ENCODE measurements around the gene ZDHHC16. TPM values are rescaled to one million over a fixed set of nuclear protein-coding genes. Genes with fewer than 3 reads are reported as not detected.

Gene ZDHHC16
- total RNA-seq, 2 experiments from 2014 or later, result 31.0 to 38.4 TPM

GRCh38 chr10:97483921-97484320 lies 37.9 kb downstream of the ZDHHC16 start:
- Histone ChIP-seq H3K9me2 (ENCODE audit: insufficient read depth, low read length) (no peaks in the 10 kb centered on the region), H3K9me3 (ENCODE audit: low read length) (no peaks in the 10 kb centered on the region), H3K79me2 (ENCODE audit: insufficient read depth, low read depth, low read length) (peaks cover 44% of the 10 kb centered on the region), H3K36me3 (ENCODE audit: insufficient read depth, low read length) (peaks cover 78% of the 10 kb centered on the region), H4K20me1 (ENCODE audit: insufficient read depth, low read length) (peaks cover 5% of the 10 kb centered on the region), H3K4me2 (ENCODE audit: low read length) (no peak overlapping the region), H3K4me1 (ENCODE audit: insufficient read depth, low read length, poor library complexity, severe bottlenecking) (no peaks in the 10 kb centered on the region), H2AFZ (ENCODE audit: low read length) (no peak overlapping the region), H3K4me3 (ENCODE audit: low read depth, low read length, poor library complexity, severe bottlenecking) (no peak overlapping the region), H3K27ac (ENCODE audit: low read depth, low read length, poor library complexity, severe bottlenecking) (no peak overlapping the region)
- ChIA-PET CTCF (ENCODE audit: unreplicated experiment) (no interaction called here), POLR2A (no interaction called here)
- no TSS peak for BruUV-seq (replicated peaks)
- no peak for TF ChIP-seq EZH2phosphoT487 (IDR thresholded peaks at IDR 0.05; ENCODE audit: borderline replicate concordance, low read depth, low read length)
- TF ChIP-seq, protein P1, sequence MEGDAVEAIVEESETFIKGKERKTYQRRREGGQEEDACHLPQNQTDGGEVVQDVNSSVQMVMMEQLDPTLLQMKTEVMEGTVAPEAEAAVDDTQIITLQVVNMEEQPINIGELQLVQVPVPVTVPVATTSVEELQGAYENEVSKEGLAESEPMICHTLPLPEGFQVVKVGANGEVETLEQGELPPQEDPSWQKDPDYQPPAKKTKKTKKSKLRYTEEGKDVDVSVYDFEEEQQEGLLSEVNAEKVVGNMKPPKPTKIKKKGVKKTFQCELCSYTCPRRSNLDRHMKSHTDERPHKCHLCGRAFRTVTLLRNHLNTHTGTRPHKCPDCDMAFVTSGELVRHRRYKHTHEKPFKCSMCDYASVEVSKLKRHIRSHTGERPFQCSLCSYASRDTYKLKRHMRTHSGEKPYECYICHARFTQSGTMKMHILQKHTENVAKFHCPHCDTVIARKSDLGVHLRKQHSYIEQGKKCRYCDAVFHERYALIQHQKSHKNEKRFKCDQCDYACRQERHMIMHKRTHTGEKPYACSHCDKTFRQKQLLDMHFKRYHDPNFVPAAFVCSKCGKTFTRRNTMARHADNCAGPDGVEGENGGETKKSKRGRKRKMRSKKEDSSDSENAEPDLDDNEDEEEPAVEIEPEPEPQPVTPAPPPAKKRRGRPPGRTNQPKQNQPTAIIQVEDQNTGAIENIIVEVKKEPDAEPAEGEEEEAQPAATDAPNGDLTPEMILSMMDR (conservative IDR thresholded peaks at IDR 0.05; ENCODE audit: low read length), result no peak
- no peak for DNase-seq (ENCODE audit: low spot score)
- intact Hi-C loops (cut with micrococcal nuclease; ENCODE audit: unreplicated experiment), result no loop called here

DNA sequence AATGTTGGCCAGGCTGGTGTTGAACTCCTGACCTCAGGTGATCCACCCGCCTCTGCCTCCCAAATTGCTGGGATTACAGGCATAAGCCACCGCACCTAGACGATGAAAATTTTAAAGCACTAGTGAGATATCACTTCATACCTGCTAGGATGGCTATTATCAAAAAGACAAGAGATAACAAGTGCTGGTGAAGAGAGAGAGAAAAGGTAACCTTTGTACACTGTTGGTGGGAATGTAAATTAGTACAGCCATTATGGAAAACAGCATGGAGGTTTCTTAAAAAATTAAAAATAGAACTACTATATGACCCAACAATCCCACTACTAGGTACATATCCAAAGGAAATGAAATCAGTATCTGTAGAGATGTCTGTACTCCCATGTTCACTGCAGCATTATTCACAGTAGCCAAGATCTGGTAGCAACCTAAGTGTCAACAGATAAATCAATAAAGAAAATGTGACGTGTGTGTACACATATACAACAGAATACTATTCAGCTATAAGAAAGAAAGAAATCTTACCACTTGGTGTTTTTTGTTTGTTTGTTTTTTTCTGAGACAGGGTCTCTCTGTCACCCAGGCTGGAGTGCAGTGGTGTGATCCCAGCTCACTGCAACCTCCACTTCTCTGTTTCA lies 39.8 kb downstream of the ZDHHC16 start:
- no peak overlapping the region for H3K4me2 ChIP-seq (ENCODE audit: low read length)
- no peaks in the 10 kb centered on the region for H3K9me2 ChIP-seq (ENCODE audit: insufficient read depth, low read length)
- no peak overlapping the region for H2AFZ ChIP-seq (ENCODE audit: low read length)
- peaks cover 6% of the 10 kb centered on the region for H3K4me1 ChIP-seq (ENCODE audit: insufficient read depth, low read length, poor library complexity, severe bottlenecking)
- no peaks in the 10 kb centered on the region for H3K9me3 ChIP-seq (ENCODE audit: low read length)
- POLR2A ChIA-PET, result no interaction called here
- H3K79me2 ChIP-seq (ENCODE audit: insufficient read depth, low read depth, low read length), result peaks cover 62% of the 10 kb centered on the region
- BruUV-seq (replicated peaks), result no TSS peak
- H3K4me3 ChIP-seq (ENCODE audit: low read depth, low read length, poor library complexity, severe bottlenecking), result no peak overlapping the region
- CTCF ChIA-PET (ENCODE audit: unreplicated experiment), result interaction anchor here (0.7 kb wide), 1 partner anchor 85 kb away, joined by 3 read pairs; no protein-coding TSS in a partner anchor
- peaks cover 7% of the 10 kb centered on the region for H4K20me1 ChIP-seq (ENCODE audit: insufficient read depth, low read length)
- intact Hi-C loops (cut with micrococcal nuclease; ENCODE audit: unreplicated experiment), result no loop called here
- H3K27ac ChIP-seq (ENCODE audit: low read depth, low read length, poor library complexity, severe bottlenecking), result no peak overlapping the region
- DNase-seq (ENCODE audit: low spot score), result no peak
- peaks cover 70% of the 10 kb centered on the region for H3K36me3 ChIP-seq (ENCODE audit: insufficient read depth, low read length)
- TF ChIP-seq, protein P1 (conservative IDR thresholded peaks at IDR 0.05; ENCODE audit: low read length), result no peak
- no peak for TF ChIP-seq EZH2phosphoT487 (IDR thresholded peaks at IDR 0.05; ENCODE audit: borderline replicate concordance, low read depth, low read length)

- ChIA-PET POLR2A (no interaction called here), CTCF (ENCODE audit: unreplicated experiment) (no interaction called here)
- no peak overlapping the region for H3K4me2 ChIP-seq (ENCODE audit: low read length)
- H2AFZ ChIP-seq (ENCODE audit: low read length), result no peak overlapping the region
- H3K9me3 ChIP-seq (ENCODE audit: low read length), result no peaks in the 10 kb centered on the region
- no peak for TF ChIP-seq EZH2phosphoT487 (IDR thresholded peaks at IDR 0.05; ENCODE audit: borderline replicate concordance, low read depth, low read length)
- TF ChIP-seq, protein P1 (conservative IDR thresholded peaks at IDR 0.05; ENCODE audit: low read length), result no peak
- no peak overlapping the region for H3K27ac ChIP-seq (ENCODE audit: low read depth, low read length, poor library complexity, severe bottlenecking)
- H3K9me2 ChIP-seq (ENCODE audit: insufficient read depth, low read length), result no peaks in the 10 kb centered on the region
- H3K4me3 ChIP-seq (ENCODE audit: low read depth, low read length, poor library complexity, severe bottlenecking), result no peak overlapping the region
- peaks cover 100% of the 10 kb centered on the region for H3K79me2 ChIP-seq (ENCODE audit: insufficient read depth, low read depth, low read length)
- no TSS peak for BruUV-seq (replicated peaks)
- intact Hi-C loops (cut with micrococcal nuclease; ENCODE audit: unreplicated experiment), result no loop called here
- no peak for DNase-seq (ENCODE audit: low spot score)
- peaks cover 24% of the 10 kb centered on the region for H4K20me1 ChIP-seq (ENCODE audit: insufficient read depth, low read length)
- peaks cover 60% of the 10 kb centered on the region for H3K36me3 ChIP-seq (ENCODE audit: insufficient read depth, low read length)
- peaks cover 34% of the 10 kb centered on the region for H3K4me1 ChIP-seq (ENCODE audit: insufficient read depth, low read length, poor library complexity, severe bottlenecking)
Observed at GRCh38 chr10:97490592-97490991, 44.6 kb downstream of the ZDHHC16 start.

Data from OCI-LY7 (cell line).